Activated gamma-delta T cell (primary cell): ENCODE measurements around the gene ITFG2.
"Not testable (repeated sequence)": the region's sequence is repeated elsewhere in the genome, so short reads cannot be mapped to it uniquely, and the experiment has no call there.

Source experiments
- DNase-seq: peaks from one replicate; lab custom pipeline; 2025; lab: John Stamatoyannopoulos, UW

The ITFG2 gene

GRCh38 chr12:2863402-2863801 is 50.9 kb downstream of the ITFG2 start:
- DNase-seq = not testable (repeated sequence)

- no peak for DNase-seq
These were observed 51.7 kb downstream of the ITFG2 start for GRCh38 chr12:2864198-2864597.

DNA sequence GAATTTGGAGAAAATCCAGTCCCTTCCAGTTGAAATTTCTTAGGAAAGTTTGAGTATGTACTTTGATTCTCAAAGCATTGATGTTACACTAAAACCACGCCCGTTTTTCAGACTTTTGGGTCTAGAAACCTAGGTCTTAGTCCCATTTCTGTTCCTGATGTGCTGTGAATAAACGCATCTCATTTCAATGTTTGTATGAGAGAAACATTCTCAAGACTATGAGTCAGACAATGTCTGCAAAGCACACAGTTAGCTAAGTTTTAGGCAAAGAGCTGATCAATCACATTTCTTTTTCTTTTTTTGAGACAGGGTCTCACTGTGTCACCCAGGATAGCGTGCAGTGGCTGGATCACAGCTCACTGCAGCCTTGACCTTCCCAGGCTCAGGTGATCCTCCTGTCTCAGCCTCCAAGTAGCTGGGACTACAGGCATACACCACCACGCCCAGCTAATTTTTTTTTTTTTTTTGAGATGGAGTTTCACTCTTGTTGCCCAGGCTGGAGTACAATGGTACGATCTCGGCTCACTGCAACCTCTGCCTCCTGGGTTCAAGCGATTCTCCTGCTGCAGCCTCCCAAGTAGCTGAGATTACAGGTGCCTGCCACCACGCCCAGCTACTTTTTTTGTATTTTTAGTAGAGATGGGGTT is 56.6 kb downstream of the ITFG2 start:
- not testable (repeated sequence) for DNase-seq
